Testis (tissue), 3 donors: ENCODE measurements around the gene LRRC32. TPM values are rescaled to one million over a fixed set of nuclear protein-coding genes. Genes with fewer than 3 reads are reported as not detected.

Experiments
- DNase-seq: peaks from one replicate; pipeline ENCODE4 v3.0.0-alpha.2; 2019
- H3K27ac ChIP-seq, 2 donors: fragments of 200-600 bp; sonication (generic); one replicate each; pipeline ENCODE4 v1.5.1; 2019
- H3K27me3 ChIP-seq: fragments of 200-600 bp; sonication (generic); one replicate; pipeline ENCODE4 v1.5.1; 2019
- H3K36me3 ChIP-seq: fragments of 200-600 bp; sonication (generic); one replicate; pipeline ENCODE4 v1.5.1; 2017; ENCODE audit warnings: low read depth; ENCODE audit errors: missing control alignments
- H3K4me1 ChIP-seq: fragments of 200-600 bp; sonication (generic); one replicate; pipeline ENCODE4 v1.5.1; 2019
- H3K4me3 ChIP-seq, 2 donors: fragments of 200-600 bp; sonication (generic); one replicate each; pipeline ENCODE4 v1.5.1; 2017 to 2019
- H3K9me3 ChIP-seq: fragments of 200-600 bp; sonication (generic); one replicate; pipeline ENCODE4 v1.5.1; 2017
- CTCF ChIP-seq, 3 experiments: fragments of 450-650 bp in 2 of 3; fragments of 200-600 bp in 1 of 3; sonication (generic) in 1 of 3; IDR thresholded peaks; one replicate each; pipeline ENCODE4 v1.5.1; 2016 to 2019; ENCODE audit warnings: antibody characterized with exemption in 3 of 3, mild to moderate bottlenecking in 2 of 3, moderate library complexity in 1 of 3
- POLR2A ChIP-seq: fragments of 450-650 bp; IDR thresholded peaks from one replicate; pipeline ENCODE4 v1.6.1; 2017; ENCODE audit warnings: antibody characterized with exemption, mild to moderate bottlenecking, moderate library complexity
- WGBS, 2 donors: methylation state at CpG; one replicate each; pipeline ENCODE4 v1.1.5; 2018; 5-methylcytosine and 5-hydroxymethylcytosine counted together
- intact Hi-C: fragments of 100-400 bp; cut with DNase I; formaldehyde crosslinking; loops from one replicate; pipeline ENCODE4 v1.15.1; 2023; ENCODE audit warnings: low total_unique reads
- polyA plus RNA-seq: library from polyadenylated mRNA; stranded (reverse); fragments of 350-450 nt; fragmentation: Illumina TruSeq; extraction: RNeasy Lipid Tissue Mini Kit (QIAGEN cat#74804); gene quantifications from one replicate; pipeline ENCODE4 v1.2.3, GENCODE V29; 2014; ENCODE audit warnings: low read depth, low replicate concordance; ENCODE audit not compliant: insufficient read depth
- total RNA-seq, 2 donors: library from RNA; depleted of rRNA; stranded (reverse); fragments of >200 nt; gene quantifications; one replicate each; pipeline ENCODE4 v1.2.3, GENCODE V29; 2016

Gene LRRC32
- total and polyA plus RNA-seq, 3 donors from 2014 or later: 6.5 to 20.5 (median 9.1) TPM

GRCh38 chr11:76663912-76664440, 6.6 kb downstream of the LRRC32 start:
- DNase-seq: no peak
- intact Hi-C loops: no loop called here
- WGBS, 2 donors: 90% methylated on average over 7 of the region's 7 CpGs; no CpG with 5 or more reads in 1 of the 2 donors
- H3K4me3 ChIP-seq: no peak overlapping the region
- H3K36me3 ChIP-seq: no peaks in the 10 kb centered on the region
- no peaks in the 10 kb centered on the region for H3K9me3 ChIP-seq
- H3K4me1 ChIP-seq: peaks cover 12% of the 10 kb centered on the region
- TF ChIP-seq CTCF (IDR thresholded peaks at IDR 0.05): no peak
- TF ChIP-seq POLR2A: no peak
- no peaks in the 10 kb centered on the region for H3K27me3 ChIP-seq
- no peak overlapping the region for H3K27ac ChIP-seq

GRCh38 chr11:76663486-76663810, 7.1 kb downstream of the LRRC32 start:
- Histone ChIP-seq H3K4me3 (no peak overlapping the region), H3K9me3 (no peaks in the 10 kb centered on the region), H3K36me3 (no peaks in the 10 kb centered on the region), H3K4me1 (peaks cover 12% of the 10 kb centered on the region), H3K27ac (no peak overlapping the region), H3K27me3 (no peaks in the 10 kb centered on the region)
- TF ChIP-seq CTCF (IDR thresholded peaks at IDR 0.05): no peak
- TF ChIP-seq POLR2A: no peak
- intact Hi-C loops: no loop called here
- no peak for DNase-seq
- 90 to 94% methylated on average over 2 of the region's 2 CpGs for WGBS, 2 donors

- intact Hi-C loops: no loop called here
- DNase-seq: no peak
- H3K4me1 ChIP-seq: peaks cover 12% of the 10 kb centered on the region
- H3K36me3 ChIP-seq: no peaks in the 10 kb centered on the region
- 74 to 88% methylated on average over 12 to 13 of the region's 13 CpGs for WGBS, 2 donors
- H3K4me3 ChIP-seq: no peak overlapping the region
- H3K27me3 ChIP-seq: no peaks in the 10 kb centered on the region
- no peak overlapping the region for H3K27ac ChIP-seq
- no peaks in the 10 kb centered on the region for H3K9me3 ChIP-seq
- no peak for TF ChIP-seq POLR2A
- no peak for TF ChIP-seq CTCF (IDR thresholded peaks at IDR 0.05)
Measured at GRCh38 chr11:76662656-76663485, 7.7 kb downstream of the LRRC32 start.

GRCh38 chr11:76661834-76662434, 8.6 kb downstream of the LRRC32 start:
- intact Hi-C loops: no loop called here
- TF ChIP-seq CTCF (IDR thresholded peaks at IDR 0.05): no peak
- TF ChIP-seq POLR2A: no peak
- peaks cover 12% of the 10 kb centered on the region for H3K4me1 ChIP-seq
- no peak for DNase-seq
- no peak overlapping the region for H3K4me3 ChIP-seq
- WGBS, 2 donors: 71 to 80% methylated on average over 6 of the region's 6 CpGs
- H3K27me3 ChIP-seq: no peaks in the 10 kb centered on the region
- no peaks in the 10 kb centered on the region for H3K9me3 ChIP-seq
- H3K36me3 ChIP-seq: no peaks in the 10 kb centered on the region
- no peak overlapping the region for H3K27ac ChIP-seq
